ENCODE data around the gene CCP110. TPM values are rescaled to one million over a fixed set of nuclear protein-coding genes. Genes with fewer than 3 reads are reported as not detected.

The CCP110 gene
- total and polyA plus RNA-seq, 2 donors (not counting 1 experiment from before 2014, with no cell fraction given), result 4.9 to 23.6 TPM

DNA sequence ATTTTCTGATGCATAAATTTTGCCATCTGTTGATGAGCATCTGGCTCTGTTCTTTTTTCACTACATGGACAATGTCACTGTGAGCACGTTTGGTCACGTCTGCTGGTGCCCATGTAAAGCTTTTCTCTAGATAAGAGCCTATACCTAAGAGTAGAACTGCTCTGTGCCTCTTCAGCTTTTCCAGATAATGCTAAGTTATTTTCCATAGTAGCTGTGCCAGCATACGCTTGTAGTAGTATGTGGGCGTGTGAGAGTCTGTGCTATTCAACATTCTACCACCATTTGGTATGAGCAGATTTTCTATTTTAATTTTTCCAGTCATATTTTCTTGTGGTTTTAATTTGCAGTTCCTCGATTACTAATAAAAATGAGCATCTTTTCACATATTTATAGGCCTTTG is 64.9 kb downstream of the CCP110 start:
- Histone ChIP-seq H3K27ac (ENCODE audit: low read length in 2 of 2) (no peak overlapping the region), H3K27me3 (replicated peaks in 1 of 4; ENCODE audit: control extremely low read depth in 1 of 4, control insufficient read depth in 3 of 4, insufficient read depth in 4 of 4, low read length in 3 of 4) (no peaks in the 10 kb centered on the region), H2AFZ (ENCODE audit: insufficient read depth, low read depth, low read length, poor library complexity, severe bottlenecking) (no peak overlapping the region), H3K4me1 (ENCODE audit: control insufficient read depth in 2 of 2, insufficient read depth in 2 of 2, low read length in 2 of 2) (peaks cover 0 to 3% of the 10 kb centered on the region in 2 donors), H3K79me2 (ENCODE audit: control insufficient read depth, insufficient read depth, low read length) (no peaks in the 10 kb centered on the region), H3K4me3 (ENCODE audit: control extremely low read depth in 1 of 5, extremely low read depth in 1 of 5, insufficient read depth in 1 of 5, low read depth in 2 of 5, low read length in 4 of 5) (no peak overlapping the region), H3K9me3 (ENCODE audit: control extremely low read depth in 1 of 3, control insufficient read depth in 2 of 3, insufficient read depth in 1 of 3, low read length in 2 of 3) (no peaks in the 10 kb centered on the region), H4K20me1 (ENCODE audit: control insufficient read depth, insufficient read depth, low read length, poor library complexity, severe bottlenecking) (no peaks in the 10 kb centered on the region), H3K36me3 (replicated peaks in 1 of 2; ENCODE audit: control extremely low read depth in 1 of 2, control insufficient read depth in 1 of 2, extremely low read depth in 1 of 2, insufficient read depth in 2 of 2, low read length in 1 of 2) (peaks cover 2 to 26% of the 10 kb centered on the region in 2 experiments), H3K4me2 (replicated peaks; ENCODE audit: low read depth, low read length, poor library complexity, severe bottlenecking) (no peak overlapping the region), H3K9ac (ENCODE audit: low read length) (no peak overlapping the region)
- no peak for DNase-seq
- CTCF ChIA-PET, result no interaction called here
- intact Hi-C loops (cut with micrococcal nuclease), result no loop called here
- Mint-ChIP-seq H3K27me3 (no peaks in the 10 kb centered on the region), H3K4me3 (no peak overlapping the region), H3K27ac (no peak overlapping the region), H3K9me3 (ENCODE audit: insufficient read depth) (no peaks in the 10 kb centered on the region), H3K4me1 (peaks cover 9% of the 10 kb centered on the region)
- ATAC-seq (ENCODE audit: low read depth), result no peak
- POLR2A ChIA-PET, result interaction anchor here (0.6 kb wide), 1 partner anchor 8 kb away, joined by 3 read pairs; no protein-coding TSS in a partner anchor
- no peak for TF ChIP-seq EZH2 (IDR thresholded peaks at IDR 0.05; ENCODE audit: borderline replicate concordance, insufficient read depth, low read depth, low read length, poor library complexity, severe bottlenecking)
- WGBS (ENCODE audit: insufficient coverage), result no CpG with 5 or more reads among the region's 5 CpGs

DNA sequence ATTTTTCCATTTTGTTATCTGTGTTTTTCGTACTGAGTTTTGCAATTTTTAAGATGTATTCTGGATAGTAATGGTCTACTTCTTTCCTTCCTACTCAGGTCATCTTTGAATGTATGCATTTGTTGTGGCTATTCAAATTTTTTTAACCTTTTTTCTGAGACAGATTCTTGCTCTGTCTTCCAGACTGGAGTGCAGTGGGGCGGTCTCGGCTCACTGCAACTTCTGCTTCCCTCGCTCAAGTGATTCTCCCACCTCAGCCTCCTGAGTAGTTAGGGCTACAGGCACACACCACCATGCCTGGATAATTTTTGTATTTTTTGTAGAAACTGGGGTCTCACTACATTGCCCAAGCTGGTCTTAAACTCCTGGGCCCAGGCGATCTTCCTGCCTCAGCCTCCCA is 65.4 kb downstream of the CCP110 start:
- Histone ChIP-seq H3K4me2 (replicated peaks; ENCODE audit: low read depth, low read length, poor library complexity, severe bottlenecking) (no peak overlapping the region), H3K79me2 (ENCODE audit: control insufficient read depth, insufficient read depth, low read length) (no peaks in the 10 kb centered on the region), H3K36me3 (replicated peaks in 1 of 2; ENCODE audit: control extremely low read depth in 1 of 2, control insufficient read depth in 1 of 2, extremely low read depth in 1 of 2, insufficient read depth in 2 of 2, low read length in 1 of 2) (peaks cover 2 to 24% of the 10 kb centered on the region in 2 experiments), H3K4me3 (ENCODE audit: control extremely low read depth in 1 of 5, extremely low read depth in 1 of 5, insufficient read depth in 1 of 5, low read depth in 2 of 5, low read length in 4 of 5) (no peak overlapping the region), H3K27me3 (replicated peaks in 1 of 4; ENCODE audit: control extremely low read depth in 1 of 4, control insufficient read depth in 3 of 4, insufficient read depth in 4 of 4, low read length in 3 of 4) (no peaks in the 10 kb centered on the region), H3K4me1 (ENCODE audit: control insufficient read depth in 2 of 2, insufficient read depth in 2 of 2, low read length in 2 of 2) (no peaks in the 10 kb centered on the region), H3K27ac (ENCODE audit: low read length in 2 of 2) (no peak overlapping the region), H3K9ac (ENCODE audit: low read length) (no peak overlapping the region), H2AFZ (ENCODE audit: insufficient read depth, low read depth, low read length, poor library complexity, severe bottlenecking) (no peak overlapping the region), H4K20me1 (ENCODE audit: control insufficient read depth, insufficient read depth, low read length, poor library complexity, severe bottlenecking) (no peaks in the 10 kb centered on the region), H3K9me3 (ENCODE audit: control extremely low read depth in 1 of 3, control insufficient read depth in 2 of 3, insufficient read depth in 1 of 3, low read length in 2 of 3) (no peaks in the 10 kb centered on the region)
- peaks cover 4% of the 10 kb centered on the region for H3K4me1 Mint-ChIP-seq
- H3K27ac Mint-ChIP-seq, result no peak overlapping the region
- POLR2A ChIA-PET, result no interaction called here
- no peak overlapping the region for H3K4me3 Mint-ChIP-seq
- WGBS (ENCODE audit: insufficient coverage), result 100% methylated on average over 1 of the region's 5 CpGs
- CTCF ChIA-PET, result no interaction called here
- H3K27me3 Mint-ChIP-seq, result no peaks in the 10 kb centered on the region
- ATAC-seq (ENCODE audit: low read depth) (no peak), DNase-seq (no peak)
- TF ChIP-seq, protein P1, sequence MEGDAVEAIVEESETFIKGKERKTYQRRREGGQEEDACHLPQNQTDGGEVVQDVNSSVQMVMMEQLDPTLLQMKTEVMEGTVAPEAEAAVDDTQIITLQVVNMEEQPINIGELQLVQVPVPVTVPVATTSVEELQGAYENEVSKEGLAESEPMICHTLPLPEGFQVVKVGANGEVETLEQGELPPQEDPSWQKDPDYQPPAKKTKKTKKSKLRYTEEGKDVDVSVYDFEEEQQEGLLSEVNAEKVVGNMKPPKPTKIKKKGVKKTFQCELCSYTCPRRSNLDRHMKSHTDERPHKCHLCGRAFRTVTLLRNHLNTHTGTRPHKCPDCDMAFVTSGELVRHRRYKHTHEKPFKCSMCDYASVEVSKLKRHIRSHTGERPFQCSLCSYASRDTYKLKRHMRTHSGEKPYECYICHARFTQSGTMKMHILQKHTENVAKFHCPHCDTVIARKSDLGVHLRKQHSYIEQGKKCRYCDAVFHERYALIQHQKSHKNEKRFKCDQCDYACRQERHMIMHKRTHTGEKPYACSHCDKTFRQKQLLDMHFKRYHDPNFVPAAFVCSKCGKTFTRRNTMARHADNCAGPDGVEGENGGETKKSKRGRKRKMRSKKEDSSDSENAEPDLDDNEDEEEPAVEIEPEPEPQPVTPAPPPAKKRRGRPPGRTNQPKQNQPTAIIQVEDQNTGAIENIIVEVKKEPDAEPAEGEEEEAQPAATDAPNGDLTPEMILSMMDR (IDR thresholded peaks at IDR 0.05), result no peak
- TF ChIP-seq EZH2 (IDR thresholded peaks at IDR 0.05; ENCODE audit: borderline replicate concordance, insufficient read depth, low read depth, low read length, poor library complexity, severe bottlenecking), result no peak
- intact Hi-C loops (cut with micrococcal nuclease), result no loop called here
- H3K9me3 Mint-ChIP-seq (ENCODE audit: insufficient read depth), result no peaks in the 10 kb centered on the region

Data from B cell (primary cell).